Glutamatergic neuron (in vitro differentiated cells): ENCODE data around the gene NR2E1. TPM values are rescaled to one million over a fixed set of nuclear protein-coding genes. Genes with fewer than 3 reads are reported as not detected.

Experiments used
- DNase-seq: peaks from one replicate; pipeline ENCODE4 v3.0.0; 2022
- H3K27ac Mint-ChIP-seq: one replicate; pipeline ENCODE4 v1.8.0; 2020; ENCODE audit warnings: mild to moderate bottlenecking, mixed read lengths, inconsistent platforms; ENCODE audit not compliant: unreplicated experiment
- H3K27me3 Mint-ChIP-seq: one replicate; pipeline ENCODE4 v1.8.0; 2020; ENCODE audit warnings: mild to moderate bottlenecking, moderate library complexity, mixed read lengths, inconsistent platforms; ENCODE audit not compliant: unreplicated experiment
- H3K36me3 Mint-ChIP-seq: one replicate; pipeline ENCODE4 v1.8.0; 2020; ENCODE audit warnings: mild to moderate bottlenecking, mixed read lengths, inconsistent platforms; ENCODE audit not compliant: unreplicated experiment
- H3K4me1 Mint-ChIP-seq: one replicate; pipeline ENCODE4 v1.8.0; 2020; ENCODE audit warnings: mild to moderate bottlenecking, low read depth, mixed read lengths, inconsistent platforms; ENCODE audit not compliant: unreplicated experiment
- H3K4me3 Mint-ChIP-seq: one replicate; pipeline ENCODE4 v1.8.0; 2020; ENCODE audit warnings: mild to moderate bottlenecking, mixed read lengths, inconsistent platforms; ENCODE audit not compliant: unreplicated experiment
- H3K9me3 Mint-ChIP-seq: one replicate; pipeline ENCODE4 v1.8.0; 2020; ENCODE audit warnings: mild to moderate bottlenecking, moderate library complexity, mixed read lengths, inconsistent platforms; ENCODE audit not compliant: unreplicated experiment
- total RNA-seq: library from RNA; stranded (reverse); fragmentation: NEBNext Ultra II Directional; extraction: Animal tissue kit (Norgen Biotek cat#: 25700); gene quantifications from one replicate; pipeline ENCODE4 v1.2.1, GENCODE V29; 2021; ENCODE audit not compliant: unreplicated experiment
- TF ChIP-seq, protein P1 (sequence below): fragments of 200-600 bp; sonication (generic); IDR thresholded peaks from one replicate; pipeline ENCODE4 v1.5.0; 2021; ENCODE audit not compliant: partially characterized antibody, unreplicated experiment

NR2E1 gene
- total RNA-seq, 1 donor from 2014 or later = not detected

GRCh38 chr6:108187519-108187918 is 21.7 kb downstream of the NR2E1 start:
- no peaks in the 10 kb centered on the region for H3K9me3 Mint-ChIP-seq
- TF ChIP-seq, protein P1, sequence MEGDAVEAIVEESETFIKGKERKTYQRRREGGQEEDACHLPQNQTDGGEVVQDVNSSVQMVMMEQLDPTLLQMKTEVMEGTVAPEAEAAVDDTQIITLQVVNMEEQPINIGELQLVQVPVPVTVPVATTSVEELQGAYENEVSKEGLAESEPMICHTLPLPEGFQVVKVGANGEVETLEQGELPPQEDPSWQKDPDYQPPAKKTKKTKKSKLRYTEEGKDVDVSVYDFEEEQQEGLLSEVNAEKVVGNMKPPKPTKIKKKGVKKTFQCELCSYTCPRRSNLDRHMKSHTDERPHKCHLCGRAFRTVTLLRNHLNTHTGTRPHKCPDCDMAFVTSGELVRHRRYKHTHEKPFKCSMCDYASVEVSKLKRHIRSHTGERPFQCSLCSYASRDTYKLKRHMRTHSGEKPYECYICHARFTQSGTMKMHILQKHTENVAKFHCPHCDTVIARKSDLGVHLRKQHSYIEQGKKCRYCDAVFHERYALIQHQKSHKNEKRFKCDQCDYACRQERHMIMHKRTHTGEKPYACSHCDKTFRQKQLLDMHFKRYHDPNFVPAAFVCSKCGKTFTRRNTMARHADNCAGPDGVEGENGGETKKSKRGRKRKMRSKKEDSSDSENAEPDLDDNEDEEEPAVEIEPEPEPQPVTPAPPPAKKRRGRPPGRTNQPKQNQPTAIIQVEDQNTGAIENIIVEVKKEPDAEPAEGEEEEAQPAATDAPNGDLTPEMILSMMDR = no peak
- no peaks in the 10 kb centered on the region for H3K27me3 Mint-ChIP-seq
- H3K4me1 Mint-ChIP-seq = no peaks in the 10 kb centered on the region
- no peaks in the 10 kb centered on the region for H3K36me3 Mint-ChIP-seq
- H3K27ac Mint-ChIP-seq = no peak overlapping the region
- H3K4me3 Mint-ChIP-seq = no peak overlapping the region
- no peak for DNase-seq

GRCh38 chr6:108193131-108193530 is 27.3 kb downstream of the NR2E1 start:
- Mint-ChIP-seq H3K4me3 (no peak overlapping the region), H3K36me3 (no peaks in the 10 kb centered on the region), H3K27me3 (no peaks in the 10 kb centered on the region), H3K4me1 (no peaks in the 10 kb centered on the region), H3K9me3 (peaks cover 2% of the 10 kb centered on the region), H3K27ac (no peak overlapping the region)
- TF ChIP-seq, protein P1 = no peak
- DNase-seq = no peak

DNA sequence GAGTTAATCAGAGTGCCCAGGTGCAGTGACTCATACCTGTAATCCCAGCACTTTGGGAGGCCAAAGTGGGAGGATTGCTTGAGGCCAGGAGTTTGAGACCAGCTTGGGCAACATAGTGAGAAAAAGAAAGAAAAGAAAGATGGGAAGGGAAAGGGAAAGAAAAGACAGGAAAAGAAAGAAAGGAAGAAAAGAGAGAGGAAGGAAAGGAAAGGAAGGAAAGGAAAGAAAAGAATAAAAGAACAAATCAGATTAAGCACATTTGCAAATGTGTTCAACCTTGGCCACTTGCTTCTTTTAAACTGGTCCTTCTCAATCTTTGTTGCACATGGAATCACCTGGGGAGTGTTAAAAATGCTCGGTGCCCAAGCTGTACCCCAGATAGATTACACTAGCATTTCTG is 28.0 kb downstream of the NR2E1 start:
- no peaks in the 10 kb centered on the region for H3K4me1 Mint-ChIP-seq
- no peak overlapping the region for H3K27ac Mint-ChIP-seq
- no peaks in the 10 kb centered on the region for H3K36me3 Mint-ChIP-seq

DNA sequence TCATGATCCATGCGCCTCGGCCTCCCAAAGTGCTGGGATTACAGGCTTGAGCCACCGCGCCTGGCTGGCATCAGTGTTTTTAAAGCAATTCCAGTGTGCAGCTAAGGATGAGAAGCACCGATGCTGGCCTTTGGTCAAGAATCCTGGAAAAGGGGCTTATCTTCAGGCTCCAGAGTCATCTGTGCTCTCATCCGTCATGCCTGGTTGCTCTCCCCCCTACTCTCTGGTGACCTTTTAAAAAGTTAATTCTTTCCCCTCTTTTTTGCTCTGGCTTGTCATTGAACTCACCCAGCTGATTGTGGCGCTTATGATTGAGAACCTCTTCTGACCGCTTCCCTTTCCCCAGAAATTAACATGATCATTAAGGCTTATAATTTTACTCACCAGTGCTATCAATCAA is 28.7 kb downstream of the NR2E1 start:
- Mint-ChIP-seq H3K4me1 (no peaks in the 10 kb centered on the region), H3K4me3 (no peak overlapping the region), H3K9me3 (peaks cover 2% of the 10 kb centered on the region), H3K27ac (no peak overlapping the region), H3K36me3 (no peaks in the 10 kb centered on the region), H3K27me3 (no peaks in the 10 kb centered on the region)
- no peak for DNase-seq
- TF ChIP-seq, protein P1 = no peak

More for the DNA sequence above, 28.0 kb downstream of the NR2E1 start:
- H3K9me3 Mint-ChIP-seq = peaks cover 2% of the 10 kb centered on the region
- H3K27me3 Mint-ChIP-seq = no peaks in the 10 kb centered on the region
- no peak for DNase-seq
- TF ChIP-seq, protein P1 = no peak
- H3K4me3 Mint-ChIP-seq = no peak overlapping the region

DNA sequence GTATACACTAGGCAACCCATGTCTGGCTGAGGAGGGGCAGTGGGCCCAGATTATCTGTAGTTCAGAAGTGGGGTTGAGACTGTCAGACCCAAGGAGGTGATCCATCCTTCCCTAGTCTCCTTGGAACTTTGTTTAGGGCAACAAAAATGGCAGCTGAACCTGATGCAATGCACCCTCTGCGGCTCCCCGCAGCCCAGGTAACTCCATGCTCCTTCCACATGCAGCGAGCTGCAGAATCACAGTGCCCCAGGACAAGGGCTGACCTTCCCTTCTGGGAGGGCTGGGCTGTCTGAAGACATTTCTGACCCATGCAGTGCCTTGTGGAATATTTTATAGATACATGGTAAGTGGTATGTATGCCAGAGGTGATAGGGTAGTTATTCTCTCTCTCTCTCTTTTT is 29.4 kb downstream of the NR2E1 start:
- Mint-ChIP-seq H3K27ac (no peak overlapping the region), H3K36me3 (no peaks in the 10 kb centered on the region), H3K4me1 (no peaks in the 10 kb centered on the region), H3K4me3 (no peak overlapping the region), H3K9me3 (peaks cover 2% of the 10 kb centered on the region), H3K27me3 (no peaks in the 10 kb centered on the region)
- DNase-seq = no peak
- TF ChIP-seq, protein P1 = no peak
